Uterus (tissue), 2 donors: ENCODE results near the gene SLC6A19.

Source experiments
- POLR2A ChIP-seq, 2 donors: fragments of 450-650 bp; IDR thresholded peaks; one replicate each; pipeline ENCODE4 v1.6.1; 2016; ENCODE audit warnings: antibody characterized with exemption in 2 of 2, mild to moderate bottlenecking in 1 of 2, moderate library complexity in 1 of 2
- TF ChIP-seq, protein P1 (sequence below), 4 experiments: fragments of 200-600 bp in 2 of 4; fragments of 450-650 bp in 2 of 4; sonication (generic) in 2 of 4; IDR thresholded peaks; one replicate each; pipeline ENCODE4 v1.5.1; 2016 to 2019; ENCODE audit warnings: antibody characterized with exemption in 4 of 4, mild to moderate bottlenecking in 2 of 4, moderate library complexity in 1 of 4

DNA sequence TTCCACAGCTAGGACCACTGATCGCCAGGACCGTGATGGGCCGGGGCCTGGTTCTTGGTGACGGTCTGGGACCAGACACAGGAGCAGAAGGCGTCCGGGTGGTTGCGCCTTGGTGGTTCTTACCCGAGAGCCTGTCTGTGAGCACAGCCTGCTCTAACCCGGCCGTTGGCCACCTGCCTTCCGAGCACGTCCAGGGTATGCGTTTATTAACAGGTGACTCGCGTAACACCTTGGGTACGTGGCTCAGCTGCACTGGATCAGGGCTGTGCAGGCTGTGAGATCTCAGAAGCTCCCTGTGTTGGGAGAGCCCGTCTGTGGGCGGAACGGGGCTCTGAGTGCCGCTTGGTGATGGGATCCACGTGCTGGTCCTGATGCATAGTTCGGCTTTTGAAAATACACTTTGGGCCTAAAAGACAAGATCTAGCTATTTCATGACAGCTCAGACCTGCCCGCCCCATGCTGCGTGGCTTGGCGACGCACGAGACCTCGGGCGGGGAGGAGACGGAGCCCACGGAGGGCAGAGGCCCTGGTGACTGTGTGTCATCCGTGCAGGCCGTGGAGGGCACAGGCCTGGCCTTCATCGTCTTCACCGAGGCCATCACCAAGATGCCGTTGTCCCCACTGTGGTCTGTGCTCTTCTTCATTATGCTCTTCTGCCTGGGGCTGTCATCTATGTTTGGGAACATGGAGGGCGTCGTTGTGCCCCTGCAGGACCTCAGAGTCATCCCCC is 17.1 kb downstream of the SLC6A19 start:
- TF ChIP-seq, protein P1, sequence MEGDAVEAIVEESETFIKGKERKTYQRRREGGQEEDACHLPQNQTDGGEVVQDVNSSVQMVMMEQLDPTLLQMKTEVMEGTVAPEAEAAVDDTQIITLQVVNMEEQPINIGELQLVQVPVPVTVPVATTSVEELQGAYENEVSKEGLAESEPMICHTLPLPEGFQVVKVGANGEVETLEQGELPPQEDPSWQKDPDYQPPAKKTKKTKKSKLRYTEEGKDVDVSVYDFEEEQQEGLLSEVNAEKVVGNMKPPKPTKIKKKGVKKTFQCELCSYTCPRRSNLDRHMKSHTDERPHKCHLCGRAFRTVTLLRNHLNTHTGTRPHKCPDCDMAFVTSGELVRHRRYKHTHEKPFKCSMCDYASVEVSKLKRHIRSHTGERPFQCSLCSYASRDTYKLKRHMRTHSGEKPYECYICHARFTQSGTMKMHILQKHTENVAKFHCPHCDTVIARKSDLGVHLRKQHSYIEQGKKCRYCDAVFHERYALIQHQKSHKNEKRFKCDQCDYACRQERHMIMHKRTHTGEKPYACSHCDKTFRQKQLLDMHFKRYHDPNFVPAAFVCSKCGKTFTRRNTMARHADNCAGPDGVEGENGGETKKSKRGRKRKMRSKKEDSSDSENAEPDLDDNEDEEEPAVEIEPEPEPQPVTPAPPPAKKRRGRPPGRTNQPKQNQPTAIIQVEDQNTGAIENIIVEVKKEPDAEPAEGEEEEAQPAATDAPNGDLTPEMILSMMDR (IDR thresholded peaks at IDR 0.05): no peak
- no peak for TF ChIP-seq POLR2A (IDR thresholded peaks at IDR 0.05)
